Measurements from ENCODE around the gene TMEM163.

The TMEM163 gene

DNA sequence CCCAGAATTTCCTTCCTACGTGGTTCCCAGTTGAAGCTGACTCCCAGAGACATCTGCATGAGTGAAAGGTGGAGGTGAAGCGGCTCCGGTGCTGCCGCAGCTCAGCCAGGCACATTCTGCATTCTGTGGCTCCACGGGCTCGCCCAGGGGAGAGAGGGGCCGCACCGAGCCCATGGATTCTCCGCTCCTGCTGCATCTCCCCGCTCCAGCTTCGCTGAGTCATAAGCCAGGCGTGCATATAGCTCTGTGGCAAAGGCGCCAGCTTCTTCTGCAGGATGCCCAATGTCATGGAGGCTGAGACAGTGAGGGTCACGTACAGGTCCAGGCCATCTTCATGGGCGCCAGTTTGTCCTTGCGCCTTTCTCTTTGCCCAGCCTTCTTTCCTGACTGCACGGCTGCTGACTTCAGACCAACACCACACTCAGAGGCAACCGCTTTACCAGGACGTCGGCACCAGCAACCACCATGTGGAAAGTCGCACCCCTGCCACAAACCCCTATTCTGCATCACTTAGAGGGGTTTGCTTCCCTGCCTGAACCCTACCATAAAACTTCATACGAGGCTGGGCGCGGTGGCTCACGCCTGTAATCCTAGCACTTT lies 249.2 kb downstream of the TMEM163 start (continued):
- no peak for TF ChIP-seq ZBTB49 (tag by site-specific recombination; IDR thresholded peaks at IDR 0.05; ENCODE audit: low read depth)
- TF ChIP-seq ZNF311 (tag by site-specific recombination; IDR thresholded peaks at IDR 0.05; ENCODE audit: borderline replicate concordance): no peak
- TF ChIP-seq SCRT2 (tag by site-specific recombination; IDR thresholded peaks at IDR 0.05): no peak
- no peak for TF ChIP-seq ZBTB17 (tag by site-specific recombination; IDR thresholded peaks at IDR 0.05)
- no peak for TF ChIP-seq ZNF112 (tag by site-specific recombination; IDR thresholded peaks at IDR 0.05)
- TF ChIP-seq ZNF394 (tag by site-specific recombination; IDR thresholded peaks at IDR 0.05; ENCODE audit: borderline replicate concordance): no peak
- no peak for TF ChIP-seq SP2 (tag by site-specific recombination; IDR thresholded peaks at IDR 0.05)
- TF ChIP-seq ZNF248 (tag by site-specific recombination; IDR thresholded peaks at IDR 0.05): no peak
- no peak for TF ChIP-seq ZNF138 (tag by site-specific recombination; IDR thresholded peaks at IDR 0.05; ENCODE audit: borderline replicate concordance)
- TF ChIP-seq ZNF37A (tag by site-specific recombination; IDR thresholded peaks at IDR 0.05): no peak
- no peak for TF ChIP-seq ZSCAN4 (tag by site-specific recombination; IDR thresholded peaks at IDR 0.05)

- TF ChIP-seq ZNF626 (tag by site-specific recombination; IDR thresholded peaks at IDR 0.05) (no peak), IKZF3 (tag by site-specific recombination; IDR thresholded peaks at IDR 0.05) (no peak), ZNF433 (tag by site-specific recombination; IDR thresholded peaks at IDR 0.05; ENCODE audit: low read depth) (no peak), ZNF561 (tag by site-specific recombination; IDR thresholded peaks at IDR 0.05; ENCODE audit: borderline replicate concordance) (no peak), ZNF677 (tag by site-specific recombination; IDR thresholded peaks at IDR 0.05) (no peak), ZNF221 (tag by site-specific recombination; IDR thresholded peaks at IDR 0.05; ENCODE audit: borderline replicate concordance) (no peak), ZNF624 (tag by site-specific recombination; IDR thresholded peaks at IDR 0.05) (no peak), ZNF140 (tag by site-specific recombination; IDR thresholded peaks at IDR 0.05) (no peak), KLF8 (tag by site-specific recombination; IDR thresholded peaks at IDR 0.05) (no peak), GLIS1 (tag by site-specific recombination; IDR thresholded peaks at IDR 0.05) (no peak)
- TF ChIP-seq, protein P1, sequence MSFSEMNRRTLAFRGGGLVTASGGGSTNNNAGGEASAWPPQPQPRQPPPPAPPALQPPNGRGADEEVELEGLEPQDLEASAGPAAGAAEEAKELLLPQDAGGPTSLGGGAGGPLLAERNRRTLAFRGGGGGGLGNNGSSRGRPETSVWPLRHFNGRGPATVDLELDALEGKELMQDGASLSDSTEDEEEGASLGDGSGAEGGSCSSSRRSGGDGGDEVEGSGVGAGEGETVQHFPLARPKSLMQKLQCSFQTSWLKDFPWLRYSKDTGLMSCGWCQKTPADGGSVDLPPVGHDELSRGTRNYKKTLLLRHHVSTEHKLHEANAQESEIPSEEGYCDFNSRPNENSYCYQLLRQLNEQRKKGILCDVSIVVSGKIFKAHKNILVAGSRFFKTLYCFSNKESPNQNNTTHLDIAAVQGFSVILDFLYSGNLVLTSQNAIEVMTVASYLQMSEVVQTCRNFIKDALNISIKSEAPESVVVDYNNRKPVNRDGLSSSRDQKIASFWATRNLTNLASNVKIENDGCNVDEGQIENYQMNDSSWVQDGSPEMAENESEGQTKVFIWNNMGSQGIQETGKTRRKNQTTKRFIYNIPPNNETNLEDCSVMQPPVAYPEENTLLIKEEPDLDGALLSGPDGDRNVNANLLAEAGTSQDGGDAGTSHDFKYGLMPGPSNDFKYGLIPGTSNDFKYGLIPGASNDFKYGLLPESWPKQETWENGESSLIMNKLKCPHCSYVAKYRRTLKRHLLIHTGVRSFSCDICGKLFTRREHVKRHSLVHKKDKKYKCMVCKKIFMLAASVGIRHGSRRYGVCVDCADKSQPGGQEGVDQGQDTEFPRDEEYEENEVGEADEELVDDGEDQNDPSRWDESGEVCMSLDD (tag by site-specific recombination; IDR thresholded peaks at IDR 0.05): no peak
- H3K4me1 ChIP-seq (ENCODE audit: control insufficient read depth, insufficient read depth, low read length): no peaks in the 10 kb centered on the region
- no peaks in the 10 kb centered on the region for H3K36me3 ChIP-seq (ENCODE audit: control insufficient read depth in 2 of 2, insufficient read depth in 1 of 2, low read length in 2 of 2)
- H3K4me3 ChIP-seq (ENCODE audit: low read depth, low read length): no peak overlapping the region
- CTCF ChIA-PET: interaction anchor here (0.6 to 0.9 kb wide), 3 partner anchors 17 to 351 kb away, joined by 3 to 8 read pairs (median 4); no protein-coding TSS in a partner anchor
- no peak overlapping the region for H3K27ac ChIP-seq (ENCODE audit: extremely low read depth, low read depth, low read length)
- POLR2A ChIA-PET: no interaction called here
- H3K9me3 ChIP-seq (ENCODE audit: control insufficient read depth, insufficient read depth, low read depth, low read length): no peaks in the 10 kb centered on the region; the same call in 1 of the 2 replicates
These were observed 250.0 kb downstream of the TMEM163 start for GRCh38 chr2:134468776-134469175.
